ENCODE measurements around the gene SLC16A10. TPM values are rescaled to one million over a fixed set of nuclear protein-coding genes. Genes with fewer than 3 reads are reported as not detected.

SLC16A10 gene
- total and polyA plus RNA-seq, 2 experiments from 2014 or later = 12.1 to 30.9 TPM

DNA sequence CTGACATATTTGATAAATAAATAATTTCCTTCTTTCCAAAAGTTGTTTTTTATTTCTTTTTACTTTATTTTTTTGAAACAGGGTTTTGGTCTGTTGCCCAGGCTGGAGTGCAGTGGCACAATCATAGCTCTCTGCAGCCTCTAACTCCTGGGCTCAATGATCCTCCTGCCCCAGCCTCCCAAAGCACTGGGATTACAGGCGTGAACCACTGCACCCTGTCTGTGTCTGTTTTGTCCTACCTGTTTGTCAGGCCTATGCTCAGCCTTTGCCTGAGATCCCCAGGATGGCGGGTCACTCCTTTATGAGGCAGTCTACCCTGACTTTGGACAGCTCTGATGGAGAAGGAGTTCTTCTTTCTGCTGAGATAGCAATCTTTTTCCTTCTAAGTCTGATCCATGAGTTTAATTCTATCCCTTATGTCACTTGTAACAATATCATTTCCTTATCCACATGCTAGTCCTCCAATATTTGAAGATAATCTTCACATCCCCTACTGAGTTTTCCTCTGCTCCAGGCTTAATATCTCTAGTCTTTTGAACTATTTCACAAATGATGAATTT, 14.4 kb upstream of the SLC16A10 start:
- Histone ChIP-seq H3K4me3 (no peak overlapping the region), H4K20me1 (replicated peaks; ENCODE audit: insufficient read depth) (no peaks in the 10 kb centered on the region), H3K4me2 (no peak overlapping the region), H3F3A (replicated peaks; ENCODE audit: low read depth) (no peaks in the 10 kb centered on the region), H2AFZ (no peak overlapping the region), H3K4me1 (ENCODE audit: insufficient read depth) (peaks cover 5% of the 10 kb centered on the region), H3K79me2 (replicated peaks; ENCODE audit: insufficient read depth) (no peaks in the 10 kb centered on the region), H3K36me3 (ENCODE audit: insufficient read depth) (no peaks in the 10 kb centered on the region), H3K9me2 (ENCODE audit: insufficient read depth) (no peaks in the 10 kb centered on the region), H3K27me3 (ENCODE audit: insufficient read depth) (no peaks in the 10 kb centered on the region), H3K27ac (ENCODE audit: low read depth) (no peak overlapping the region)
- DNase-seq (ENCODE audit: low spot score) (no peak), ATAC-seq (no peak)
- Mint-ChIP-seq H3K27me3 (ENCODE audit: insufficient read depth, low read depth, poor library complexity) (peaks cover 3% of the 10 kb centered on the region), H3K36me3 (ENCODE audit: low read depth) (no peaks in the 10 kb centered on the region), H3K9me3 (no peaks in the 10 kb centered on the region), H3K4me1 (peaks cover 7% of the 10 kb centered on the region; the same call in 1 of the 3 replicates), H3K27ac (no peak overlapping the region), H3K4me3 (no peak overlapping the region)
- TF ChIP-seq ZNF114 (CRISPR knock-in tag; IDR thresholded peaks at IDR 0.05) (no peak), EZH2 (IDR thresholded peaks at IDR 0.05; ENCODE audit: low read depth, unreplicated experiment) (no peak), POLR2AphosphoS5 (IDR thresholded peaks at IDR 0.05; ENCODE audit: low read depth) (no peak), CREB1 (CRISPR knock-in tag; IDR thresholded peaks at IDR 0.05; ENCODE audit: low read depth) (no peak), ZNF331 (CRISPR knock-in tag; IDR thresholded peaks at IDR 0.05; ENCODE audit: low read depth) (no peak), EZH2phosphoT487 (IDR thresholded peaks at IDR 0.05; ENCODE audit: unreplicated experiment) (no peak), STAT1 (IDR thresholded peaks at IDR 0.05; ENCODE audit: unreplicated experiment) (no peak), NANOG (IDR thresholded peaks at IDR 0.05; ENCODE audit: borderline replicate concordance) (no peak), JUNB (IDR thresholded peaks at IDR 0.05; ENCODE audit: unreplicated experiment) (no peak)
- TF ChIP-seq, protein P1, sequence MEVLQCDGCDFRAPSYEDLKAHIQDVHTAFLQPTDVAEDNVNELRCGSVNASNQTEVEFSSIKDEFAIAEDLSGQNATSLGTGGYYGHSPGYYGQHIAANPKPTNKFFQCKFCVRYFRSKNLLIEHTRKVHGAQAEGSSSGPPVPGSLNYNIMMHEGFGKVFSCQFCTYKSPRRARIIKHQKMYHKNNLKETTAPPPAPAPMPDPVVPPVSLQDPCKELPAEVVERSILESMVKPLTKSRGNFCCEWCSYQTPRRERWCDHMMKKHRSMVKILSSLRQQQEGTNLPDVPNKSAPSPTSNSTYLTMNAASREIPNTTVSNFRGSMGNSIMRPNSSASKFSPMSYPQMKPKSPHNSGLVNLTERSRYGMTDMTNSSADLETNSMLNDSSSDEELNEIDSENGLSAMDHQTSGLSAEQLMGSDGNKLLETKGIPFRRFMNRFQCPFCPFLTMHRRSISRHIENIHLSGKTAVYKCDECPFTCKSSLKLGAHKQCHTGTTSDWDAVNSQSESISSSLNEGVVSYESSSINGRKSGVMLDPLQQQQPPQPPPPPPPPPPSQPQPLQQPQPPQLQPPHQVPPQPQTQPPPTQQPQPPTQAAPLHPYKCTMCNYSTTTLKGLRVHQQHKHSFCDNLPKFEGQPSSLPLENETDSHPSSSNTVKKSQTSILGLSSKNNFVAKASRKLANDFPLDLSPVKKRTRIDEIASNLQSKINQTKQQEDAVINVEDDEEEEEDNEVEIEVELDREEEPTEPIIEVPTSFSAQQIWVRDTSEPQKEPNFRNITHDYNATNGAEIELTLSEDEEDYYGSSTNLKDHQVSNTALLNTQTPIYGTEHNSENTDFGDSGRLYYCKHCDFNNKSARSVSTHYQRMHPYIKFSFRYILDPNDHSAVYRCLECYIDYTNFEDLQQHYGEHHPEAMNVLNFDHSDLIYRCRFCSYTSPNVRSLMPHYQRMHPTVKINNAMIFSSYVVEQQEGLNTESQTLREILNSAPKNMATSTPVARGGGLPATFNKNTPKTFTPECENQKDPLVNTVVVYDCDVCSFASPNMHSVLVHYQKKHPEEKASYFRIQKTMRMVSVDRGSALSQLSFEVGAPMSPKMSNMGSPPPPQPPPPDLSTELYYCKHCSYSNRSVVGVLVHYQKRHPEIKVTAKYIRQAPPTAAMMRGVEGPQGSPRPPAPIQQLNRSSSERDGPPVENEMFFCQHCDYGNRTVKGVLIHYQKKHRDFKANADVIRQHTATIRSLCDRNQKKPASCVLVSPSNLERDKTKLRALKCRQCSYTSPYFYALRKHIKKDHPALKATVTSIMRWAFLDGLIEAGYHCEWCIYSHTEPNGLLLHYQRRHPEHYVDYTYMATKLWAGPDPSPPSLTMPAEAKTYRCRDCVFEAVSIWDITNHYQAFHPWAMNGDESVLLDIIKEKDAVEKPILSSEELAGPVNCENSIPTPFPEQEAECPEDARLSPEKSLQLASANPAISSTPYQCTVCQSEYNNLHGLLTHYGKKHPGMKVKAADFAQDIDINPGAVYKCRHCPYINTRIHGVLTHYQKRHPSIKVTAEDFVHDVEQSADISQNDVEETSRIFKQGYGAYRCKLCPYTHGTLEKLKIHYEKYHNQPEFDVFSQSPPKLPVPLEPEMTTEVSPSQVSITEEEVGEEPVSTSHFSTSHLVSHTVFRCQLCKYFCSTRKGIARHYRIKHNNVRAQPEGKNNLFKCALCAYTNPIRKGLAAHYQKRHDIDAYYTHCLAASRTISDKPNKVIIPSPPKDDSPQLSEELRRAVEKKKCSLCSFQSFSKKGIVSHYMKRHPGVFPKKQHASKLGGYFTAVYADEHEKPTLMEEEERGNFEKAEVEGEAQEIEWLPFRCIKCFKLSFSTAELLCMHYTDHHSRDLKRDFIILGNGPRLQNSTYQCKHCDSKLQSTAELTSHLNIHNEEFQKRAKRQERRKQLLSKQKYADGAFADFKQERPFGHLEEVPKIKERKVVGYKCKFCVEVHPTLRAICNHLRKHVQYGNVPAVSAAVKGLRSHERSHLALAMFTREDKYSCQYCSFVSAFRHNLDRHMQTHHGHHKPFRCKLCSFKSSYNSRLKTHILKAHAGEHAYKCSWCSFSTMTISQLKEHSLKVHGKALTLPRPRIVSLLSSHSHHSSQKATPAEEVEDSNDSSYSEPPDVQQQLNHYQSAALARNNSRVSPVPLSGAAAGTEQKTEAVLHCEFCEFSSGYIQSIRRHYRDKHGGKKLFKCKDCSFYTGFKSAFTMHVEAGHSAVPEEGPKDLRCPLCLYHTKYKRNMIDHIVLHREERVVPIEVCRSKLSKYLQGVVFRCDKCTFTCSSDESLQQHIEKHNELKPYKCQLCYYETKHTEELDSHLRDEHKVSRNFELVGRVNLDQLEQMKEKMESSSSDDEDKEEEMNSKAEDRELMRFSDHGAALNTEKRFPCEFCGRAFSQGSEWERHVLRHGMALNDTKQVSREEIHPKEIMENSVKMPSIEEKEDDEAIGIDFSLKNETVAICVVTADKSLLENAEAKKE (CRISPR knock-in tag; IDR thresholded peaks at IDR 0.05) = no peak
- TF ChIP-seq, protein P2, sequence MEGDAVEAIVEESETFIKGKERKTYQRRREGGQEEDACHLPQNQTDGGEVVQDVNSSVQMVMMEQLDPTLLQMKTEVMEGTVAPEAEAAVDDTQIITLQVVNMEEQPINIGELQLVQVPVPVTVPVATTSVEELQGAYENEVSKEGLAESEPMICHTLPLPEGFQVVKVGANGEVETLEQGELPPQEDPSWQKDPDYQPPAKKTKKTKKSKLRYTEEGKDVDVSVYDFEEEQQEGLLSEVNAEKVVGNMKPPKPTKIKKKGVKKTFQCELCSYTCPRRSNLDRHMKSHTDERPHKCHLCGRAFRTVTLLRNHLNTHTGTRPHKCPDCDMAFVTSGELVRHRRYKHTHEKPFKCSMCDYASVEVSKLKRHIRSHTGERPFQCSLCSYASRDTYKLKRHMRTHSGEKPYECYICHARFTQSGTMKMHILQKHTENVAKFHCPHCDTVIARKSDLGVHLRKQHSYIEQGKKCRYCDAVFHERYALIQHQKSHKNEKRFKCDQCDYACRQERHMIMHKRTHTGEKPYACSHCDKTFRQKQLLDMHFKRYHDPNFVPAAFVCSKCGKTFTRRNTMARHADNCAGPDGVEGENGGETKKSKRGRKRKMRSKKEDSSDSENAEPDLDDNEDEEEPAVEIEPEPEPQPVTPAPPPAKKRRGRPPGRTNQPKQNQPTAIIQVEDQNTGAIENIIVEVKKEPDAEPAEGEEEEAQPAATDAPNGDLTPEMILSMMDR (conservative IDR thresholded peaks at IDR 0.05; ENCODE audit: low read depth in 2 of 2) = no peak
- TF ChIP-seq, protein P3, sequence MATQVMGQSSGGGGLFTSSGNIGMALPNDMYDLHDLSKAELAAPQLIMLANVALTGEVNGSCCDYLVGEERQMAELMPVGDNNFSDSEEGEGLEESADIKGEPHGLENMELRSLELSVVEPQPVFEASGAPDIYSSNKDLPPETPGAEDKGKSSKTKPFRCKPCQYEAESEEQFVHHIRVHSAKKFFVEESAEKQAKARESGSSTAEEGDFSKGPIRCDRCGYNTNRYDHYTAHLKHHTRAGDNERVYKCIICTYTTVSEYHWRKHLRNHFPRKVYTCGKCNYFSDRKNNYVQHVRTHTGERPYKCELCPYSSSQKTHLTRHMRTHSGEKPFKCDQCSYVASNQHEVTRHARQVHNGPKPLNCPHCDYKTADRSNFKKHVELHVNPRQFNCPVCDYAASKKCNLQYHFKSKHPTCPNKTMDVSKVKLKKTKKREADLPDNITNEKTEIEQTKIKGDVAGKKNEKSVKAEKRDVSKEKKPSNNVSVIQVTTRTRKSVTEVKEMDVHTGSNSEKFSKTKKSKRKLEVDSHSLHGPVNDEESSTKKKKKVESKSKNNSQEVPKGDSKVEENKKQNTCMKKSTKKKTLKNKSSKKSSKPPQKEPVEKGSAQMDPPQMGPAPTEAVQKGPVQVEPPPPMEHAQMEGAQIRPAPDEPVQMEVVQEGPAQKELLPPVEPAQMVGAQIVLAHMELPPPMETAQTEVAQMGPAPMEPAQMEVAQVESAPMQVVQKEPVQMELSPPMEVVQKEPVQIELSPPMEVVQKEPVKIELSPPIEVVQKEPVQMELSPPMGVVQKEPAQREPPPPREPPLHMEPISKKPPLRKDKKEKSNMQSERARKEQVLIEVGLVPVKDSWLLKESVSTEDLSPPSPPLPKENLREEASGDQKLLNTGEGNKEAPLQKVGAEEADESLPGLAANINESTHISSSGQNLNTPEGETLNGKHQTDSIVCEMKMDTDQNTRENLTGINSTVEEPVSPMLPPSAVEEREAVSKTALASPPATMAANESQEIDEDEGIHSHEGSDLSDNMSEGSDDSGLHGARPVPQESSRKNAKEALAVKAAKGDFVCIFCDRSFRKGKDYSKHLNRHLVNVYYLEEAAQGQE (IDR thresholded peaks at IDR 0.05; ENCODE audit: unreplicated experiment) = no peak
- TF ChIP-seq, protein P4, sequence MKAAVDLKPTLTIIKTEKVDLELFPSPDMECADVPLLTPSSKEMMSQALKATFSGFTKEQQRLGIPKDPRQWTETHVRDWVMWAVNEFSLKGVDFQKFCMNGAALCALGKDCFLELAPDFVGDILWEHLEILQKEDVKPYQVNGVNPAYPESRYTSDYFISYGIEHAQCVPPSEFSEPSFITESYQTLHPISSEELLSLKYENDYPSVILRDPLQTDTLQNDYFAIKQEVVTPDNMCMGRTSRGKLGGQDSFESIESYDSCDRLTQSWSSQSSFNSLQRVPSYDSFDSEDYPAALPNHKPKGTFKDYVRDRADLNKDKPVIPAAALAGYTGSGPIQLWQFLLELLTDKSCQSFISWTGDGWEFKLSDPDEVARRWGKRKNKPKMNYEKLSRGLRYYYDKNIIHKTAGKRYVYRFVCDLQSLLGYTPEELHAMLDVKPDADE (IDR thresholded peaks at IDR 0.05) = no peak

Data from GM23338 (cell line).